Right forelimb (tissue), 1 donor: ENCODE results near the gene SRPRB.

Experiments
- DNase-seq: peaks from one replicate; pipeline ENCODE4 v3.0.0-alpha.2; 2018

SRPRB gene

DNA sequence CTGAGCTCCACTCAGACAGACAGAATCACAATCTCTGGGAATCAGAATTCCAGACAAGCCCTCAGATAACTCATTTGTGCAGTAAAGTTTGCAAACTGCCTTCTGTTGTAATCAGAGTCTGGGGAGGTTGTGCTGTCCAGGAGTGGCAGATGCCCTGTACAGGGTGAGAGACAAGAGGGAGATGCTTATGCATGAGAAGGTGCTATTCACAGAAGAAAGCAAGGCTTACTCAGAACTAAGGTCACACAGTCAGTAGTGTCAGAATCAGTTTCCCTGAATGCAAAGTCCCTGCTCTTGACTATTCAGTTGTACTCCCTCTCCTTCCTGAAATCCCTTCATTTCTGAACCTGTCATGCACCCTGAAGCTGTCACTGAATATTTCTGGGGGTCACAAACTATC lies 43.7 kb downstream of the SRPRB start:
- no peak for DNase-seq

DNA sequence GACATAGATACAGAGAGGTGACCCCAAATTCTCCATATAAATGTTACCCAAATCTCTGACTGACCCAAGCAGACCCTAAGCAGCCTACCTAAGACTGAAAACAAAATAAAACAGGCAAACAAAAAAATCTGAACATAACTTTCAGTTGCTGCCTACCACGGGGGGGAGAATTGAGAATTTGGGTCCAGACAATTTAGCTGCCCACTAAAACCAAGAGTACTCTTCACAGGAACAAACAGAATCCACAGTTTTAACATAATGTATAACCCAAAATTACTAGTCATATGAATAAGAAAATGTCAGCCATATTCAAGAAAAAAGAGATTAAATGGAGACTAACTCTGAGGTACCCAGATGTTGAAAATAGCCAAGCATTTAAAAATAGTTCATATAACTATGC lies 44.4 kb downstream of the SRPRB start:
- DNase-seq: no peak

DNA sequence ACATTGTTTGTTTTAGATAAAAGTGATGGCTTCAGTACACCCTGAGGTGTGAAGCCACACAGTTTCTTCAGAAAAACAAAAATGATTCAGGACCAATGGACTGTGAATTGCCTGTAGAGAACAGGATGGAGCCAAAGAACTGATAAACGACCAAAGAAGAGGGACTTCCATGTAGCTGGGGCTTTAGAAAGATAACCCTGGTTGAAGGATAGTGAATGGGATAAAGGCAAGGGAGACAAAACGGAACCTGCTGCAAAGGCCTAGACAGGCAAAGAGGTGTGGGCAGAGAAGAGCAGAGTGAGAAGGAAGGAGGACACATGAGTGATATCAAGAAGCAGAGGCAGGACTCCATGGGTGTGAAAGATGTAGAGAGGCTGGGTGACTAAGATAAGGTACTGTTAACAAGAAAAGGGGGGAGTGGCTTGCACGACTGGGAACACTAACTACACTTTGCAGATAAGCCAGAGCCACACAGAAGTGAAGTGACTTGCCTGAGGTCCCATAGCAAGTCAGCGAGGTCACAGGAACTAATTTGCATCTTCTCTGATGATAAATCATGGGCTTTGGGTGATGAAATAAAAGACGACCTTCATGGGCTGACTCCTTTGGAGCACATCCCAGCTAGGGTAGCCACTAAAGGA lies 45.8 kb downstream of the SRPRB start:
- DNase-seq: no peak

DNA sequence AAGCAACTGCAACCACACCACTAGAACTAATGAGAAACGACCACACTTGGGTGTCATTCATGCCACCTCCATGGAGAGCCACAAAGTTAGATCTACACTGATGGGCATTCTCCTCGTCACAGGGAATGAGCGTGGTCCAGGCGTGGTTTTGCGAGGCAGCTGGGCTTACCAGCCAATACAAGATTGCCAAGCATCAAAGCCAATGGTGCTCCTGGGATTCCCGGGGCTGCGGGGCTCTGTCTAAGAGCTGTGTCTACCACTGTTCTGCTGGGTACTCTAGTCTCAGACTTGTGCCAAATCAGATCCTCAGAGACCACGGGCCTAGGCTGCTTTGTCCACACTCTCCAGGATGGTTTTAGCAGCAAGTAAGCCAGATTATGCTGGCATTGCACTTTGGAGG lies 46.3 kb downstream of the SRPRB start:
- no peak for DNase-seq

DNA sequence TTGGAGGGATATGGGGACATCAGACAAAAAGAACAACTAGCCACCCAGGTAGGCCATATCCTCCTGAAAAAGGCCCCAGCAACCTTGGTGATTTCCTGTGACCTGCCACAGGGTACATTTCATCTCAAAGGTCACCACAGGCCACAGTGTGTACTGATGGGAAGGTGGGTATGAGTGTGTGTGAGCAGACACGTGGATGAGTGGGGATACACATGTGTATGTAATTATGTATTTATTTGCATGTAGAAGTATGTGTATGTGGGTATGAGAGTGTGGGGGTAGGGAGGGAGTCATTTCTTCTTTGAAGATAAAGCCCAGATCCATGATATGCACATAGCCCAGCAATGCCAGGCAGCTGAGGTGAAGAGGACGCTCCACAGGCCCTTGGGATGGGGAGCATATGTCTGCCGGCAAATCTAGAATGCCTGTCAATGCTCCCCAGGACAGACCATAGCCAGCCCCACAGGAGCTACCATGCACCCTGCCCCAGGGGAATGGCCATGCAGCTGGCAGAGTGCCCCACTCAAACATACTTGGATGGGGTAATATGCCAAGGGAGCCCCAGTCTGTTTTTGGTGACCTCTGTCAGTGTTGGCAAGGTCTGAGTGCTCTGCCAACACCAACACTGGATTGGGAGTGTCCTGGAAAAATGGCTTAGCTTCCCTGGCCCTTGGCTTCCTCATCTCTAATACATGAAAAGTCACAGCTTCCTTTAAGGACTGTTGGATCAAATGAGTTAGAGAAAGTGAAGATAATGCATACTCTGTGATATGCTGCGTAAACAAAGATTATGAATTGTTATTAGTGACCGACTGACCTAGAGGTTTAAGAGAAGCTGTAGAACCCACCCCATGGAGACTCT lies 47.7 kb downstream of the SRPRB start:
- DNase-seq: no peak

DNA sequence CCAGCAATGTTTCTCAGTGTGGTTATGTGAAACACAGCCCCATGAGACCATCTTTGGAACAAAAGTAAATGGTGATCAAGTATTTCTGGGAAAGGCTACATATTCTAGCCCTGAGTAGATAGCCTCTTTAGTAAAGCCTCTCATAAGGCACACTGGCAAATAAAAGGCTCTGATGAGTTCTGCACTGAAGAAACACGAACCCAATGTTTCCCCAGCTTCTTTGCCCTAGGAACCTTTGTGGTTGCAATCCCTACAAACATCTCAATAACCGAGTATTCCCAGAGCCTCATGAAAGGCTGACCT lies 48.3 kb downstream of the SRPRB start:
- DNase-seq: no peak

DNA sequence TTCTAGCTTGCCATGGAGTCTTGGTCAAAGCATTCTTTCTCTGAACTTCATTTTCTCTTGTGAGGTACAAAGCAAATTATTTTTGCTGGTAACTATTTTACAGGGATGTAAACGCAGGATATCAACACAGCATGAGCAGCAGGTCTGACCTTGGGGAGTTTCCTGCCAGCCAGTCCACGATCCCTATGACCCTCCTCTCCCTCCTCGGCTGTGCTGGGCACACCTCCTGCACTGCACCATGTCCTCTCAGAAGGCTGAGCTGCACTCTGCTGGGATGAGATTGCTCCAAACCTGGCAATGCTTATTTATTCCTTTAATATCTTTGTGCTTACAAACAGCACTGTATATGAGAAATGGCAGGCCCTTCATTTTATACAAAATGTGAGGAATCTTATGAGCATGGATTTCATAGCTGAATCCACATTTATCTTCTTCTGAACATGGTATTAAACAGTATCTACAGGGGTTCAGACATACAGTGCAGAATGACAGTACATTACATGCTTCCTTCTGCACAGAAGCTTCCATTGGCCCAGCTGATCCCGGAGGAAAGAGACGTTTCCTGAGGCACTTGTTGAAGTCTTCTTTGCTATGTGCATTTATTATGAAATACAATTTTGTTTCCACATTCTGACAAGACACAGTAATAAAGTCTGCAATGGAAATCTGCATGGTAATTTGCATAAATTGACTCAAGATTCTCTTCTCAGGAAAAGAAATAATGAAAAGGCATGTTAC lies 48.8 kb downstream of the SRPRB start:
- DNase-seq: no peak

DNA sequence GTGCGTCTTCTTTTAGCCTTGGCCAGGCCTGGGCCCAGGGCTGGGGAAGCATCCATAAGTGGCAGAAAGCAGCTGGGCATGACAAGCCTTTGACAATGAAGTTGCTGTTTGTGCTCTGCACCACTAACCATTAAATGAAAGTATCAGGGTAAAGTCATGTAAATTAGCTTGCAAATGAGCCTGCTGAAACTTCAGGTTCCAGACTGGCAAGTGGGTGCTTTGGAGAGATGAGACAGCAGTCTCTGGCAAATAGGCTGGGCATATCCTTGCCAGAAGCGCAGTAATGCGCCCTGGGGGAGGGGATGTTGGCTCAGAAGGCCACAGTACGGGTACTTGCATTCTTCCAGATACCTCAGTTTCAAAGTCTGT lies 49.4 kb downstream of the SRPRB start:
- no peak for DNase-seq

DNA sequence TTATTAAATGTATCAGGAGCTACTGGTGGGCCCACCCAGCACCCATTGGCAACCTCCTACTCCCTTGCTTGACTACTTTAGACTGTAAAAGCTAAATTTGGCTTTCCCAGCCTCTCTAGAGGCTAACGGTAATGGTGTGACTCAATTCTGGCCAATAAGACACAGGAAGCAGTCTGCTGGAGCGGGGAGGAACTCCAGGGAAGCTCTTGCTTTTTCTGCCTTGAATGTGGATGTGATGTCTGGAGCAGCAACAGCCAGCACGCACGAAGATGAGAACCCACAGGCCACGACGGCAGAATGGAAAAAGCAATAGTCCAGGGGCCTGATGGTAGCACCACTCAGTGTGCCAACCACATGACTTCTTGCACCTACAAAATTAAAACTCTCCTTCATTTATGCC lies 50.2 kb downstream of the SRPRB start:
- no peak for DNase-seq

DNA sequence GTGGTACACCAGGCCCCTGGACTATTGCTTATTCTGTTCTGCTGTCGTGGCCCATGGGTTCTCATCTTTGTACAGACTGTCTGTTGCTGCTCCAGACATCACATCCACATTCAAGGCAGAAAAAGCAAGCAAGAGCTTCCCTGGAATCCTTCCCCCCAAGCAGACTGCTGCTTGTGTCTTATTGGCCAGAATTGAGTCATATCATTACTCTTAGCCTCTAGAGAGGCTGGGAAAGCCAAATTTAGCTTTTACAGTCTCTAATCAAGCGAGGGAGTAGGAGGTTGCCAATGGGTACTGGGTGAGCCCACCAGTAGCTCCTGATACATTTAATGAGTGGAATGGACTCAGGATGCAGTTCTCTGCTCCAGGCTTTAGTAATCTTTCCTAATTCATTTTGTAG lies 50.7 kb downstream of the SRPRB start:
- no peak for DNase-seq

DNA sequence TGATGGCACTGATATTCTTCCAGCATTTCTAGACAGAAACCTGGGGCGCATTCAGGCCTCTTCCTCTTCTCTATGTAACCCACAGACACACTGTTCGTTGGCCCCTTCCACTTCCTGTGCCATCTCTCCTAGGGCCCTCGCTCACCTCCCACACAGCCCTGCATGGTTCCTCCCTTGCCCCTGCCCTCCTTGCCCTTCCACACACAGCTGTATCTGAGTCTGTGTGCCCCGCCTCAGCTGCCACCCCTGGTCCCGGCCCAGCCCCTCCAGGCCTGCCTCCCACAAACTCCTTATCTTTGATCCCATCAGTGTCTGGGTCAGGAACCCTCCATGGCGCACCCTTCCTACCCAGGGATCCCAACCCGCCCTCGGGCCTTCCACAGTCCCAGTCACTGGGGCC lies 52.2 kb downstream of the SRPRB start:
- DNase-seq: no peak

DNA sequence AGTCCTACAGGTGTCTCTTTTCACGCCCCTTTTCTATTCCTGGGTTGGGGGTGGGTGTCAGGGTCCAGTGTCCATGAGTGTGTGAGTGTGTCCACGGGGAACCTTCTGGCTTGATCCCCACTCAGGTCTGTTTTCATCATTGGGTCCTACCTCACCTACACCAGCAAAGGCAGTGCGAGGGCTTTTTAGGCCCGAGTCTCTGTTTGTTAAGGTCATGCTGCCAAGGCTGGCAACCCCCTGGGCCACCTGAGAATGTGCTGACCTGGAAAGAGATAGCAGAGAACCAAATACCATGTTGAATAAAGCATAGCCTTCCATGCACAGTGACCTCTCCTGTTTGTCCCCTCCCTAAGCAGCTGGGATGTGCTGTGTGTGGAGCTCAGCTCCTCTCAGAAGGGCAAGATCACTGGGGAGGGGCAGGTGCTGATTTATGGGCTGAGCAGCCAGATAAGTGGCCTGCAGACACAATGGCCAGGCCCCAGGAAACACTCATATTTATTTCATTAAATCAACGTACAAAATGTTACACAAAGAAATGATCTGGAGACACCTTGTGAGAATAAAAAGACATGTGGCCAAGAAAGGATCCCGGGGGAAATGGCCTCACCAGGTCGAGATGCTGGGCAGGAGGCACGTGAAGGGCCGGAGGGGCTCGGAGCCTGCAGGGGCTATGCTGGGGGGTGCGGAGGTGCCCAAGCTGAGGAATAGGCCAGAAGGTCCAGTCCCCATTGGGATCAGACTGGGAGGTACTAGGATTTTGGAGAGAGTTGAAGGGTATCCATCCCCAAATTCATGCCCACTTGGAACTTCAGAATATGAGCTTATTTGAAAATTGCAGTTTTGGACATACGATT lies 54.0 kb downstream of the SRPRB start:
- no peak for DNase-seq

DNA sequence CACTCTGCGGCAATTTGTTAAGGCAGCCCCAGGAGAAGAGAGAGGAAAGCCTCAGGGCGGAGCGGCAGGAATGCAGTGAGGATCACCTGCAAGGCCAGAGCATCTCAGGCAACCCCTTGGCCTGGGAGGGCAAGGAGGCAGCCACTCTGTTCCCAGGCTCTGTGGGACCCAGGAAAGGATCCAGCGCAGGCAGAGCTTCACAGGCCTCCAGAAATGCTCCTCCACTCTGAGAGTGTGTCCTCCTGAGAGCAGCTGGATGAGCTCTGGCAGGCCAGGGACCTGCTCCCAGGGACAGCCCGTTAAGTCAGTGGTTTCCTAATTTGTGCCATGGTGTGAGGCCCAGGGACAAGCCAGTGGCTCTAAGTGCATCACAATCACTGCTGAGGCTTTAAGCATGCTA lies 54.9 kb downstream of the SRPRB start:
- no peak for DNase-seq

DNA sequence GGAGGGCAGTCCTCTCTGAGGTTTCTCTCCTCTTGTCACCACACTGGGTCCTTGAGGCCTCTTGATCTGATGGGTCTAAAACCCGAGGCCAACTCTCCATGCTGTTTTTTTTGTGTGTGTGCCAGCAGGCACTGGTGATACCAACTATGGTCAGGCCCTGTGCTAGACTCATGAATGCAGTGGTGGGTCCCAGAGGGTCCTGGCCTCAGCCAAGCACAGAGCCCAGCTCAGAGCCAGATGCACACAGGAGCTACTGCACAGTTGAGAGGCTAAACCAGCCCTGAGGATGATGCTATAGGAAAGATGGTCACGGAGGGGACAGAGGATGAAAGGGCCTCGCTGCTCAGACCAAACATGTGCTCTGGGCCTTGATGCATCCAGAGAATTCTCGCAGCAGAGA lies 56.5 kb downstream of the SRPRB start:
- no peak for DNase-seq

DNA sequence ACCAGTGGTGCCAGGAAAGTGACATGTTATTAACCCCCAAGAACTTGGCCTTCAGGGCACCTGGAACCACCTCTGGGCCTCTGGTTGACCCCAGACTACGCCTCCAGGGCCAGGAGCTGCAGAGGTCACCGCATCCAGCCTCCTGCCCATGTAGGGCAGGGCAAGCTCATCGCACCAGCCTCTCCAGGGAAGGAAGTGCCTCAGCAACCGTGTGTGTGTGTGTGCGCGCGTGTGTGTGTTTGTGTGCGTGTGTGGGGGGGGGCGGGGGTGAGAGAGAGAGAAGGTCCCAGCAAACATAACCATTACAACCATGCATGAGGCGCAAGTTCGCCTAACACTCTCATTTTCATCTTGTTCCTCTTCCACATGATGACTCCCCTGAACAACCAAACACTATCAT lies 58.3 kb downstream of the SRPRB start:
- DNase-seq: no peak

DNA sequence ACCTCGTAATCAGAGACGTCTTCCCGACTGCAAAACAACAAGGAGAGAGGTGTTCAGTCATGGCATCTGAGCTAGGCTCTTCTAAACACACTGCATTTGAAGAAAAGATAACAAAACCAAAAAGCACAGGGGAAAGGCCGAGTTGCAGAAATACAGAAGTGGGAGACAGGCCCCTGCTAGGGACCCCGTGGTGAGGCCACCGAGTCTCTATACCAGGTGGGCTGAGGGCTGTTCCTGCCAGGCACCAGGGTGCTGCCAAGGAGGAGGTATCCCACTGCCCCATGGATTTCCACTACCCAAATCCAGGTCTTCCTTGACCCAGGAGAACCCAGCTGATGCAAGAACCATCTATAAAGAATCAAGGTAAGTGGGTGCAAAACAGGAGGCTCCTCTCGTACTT lies 59.0 kb downstream of the SRPRB start:
- no peak for DNase-seq

DNA sequence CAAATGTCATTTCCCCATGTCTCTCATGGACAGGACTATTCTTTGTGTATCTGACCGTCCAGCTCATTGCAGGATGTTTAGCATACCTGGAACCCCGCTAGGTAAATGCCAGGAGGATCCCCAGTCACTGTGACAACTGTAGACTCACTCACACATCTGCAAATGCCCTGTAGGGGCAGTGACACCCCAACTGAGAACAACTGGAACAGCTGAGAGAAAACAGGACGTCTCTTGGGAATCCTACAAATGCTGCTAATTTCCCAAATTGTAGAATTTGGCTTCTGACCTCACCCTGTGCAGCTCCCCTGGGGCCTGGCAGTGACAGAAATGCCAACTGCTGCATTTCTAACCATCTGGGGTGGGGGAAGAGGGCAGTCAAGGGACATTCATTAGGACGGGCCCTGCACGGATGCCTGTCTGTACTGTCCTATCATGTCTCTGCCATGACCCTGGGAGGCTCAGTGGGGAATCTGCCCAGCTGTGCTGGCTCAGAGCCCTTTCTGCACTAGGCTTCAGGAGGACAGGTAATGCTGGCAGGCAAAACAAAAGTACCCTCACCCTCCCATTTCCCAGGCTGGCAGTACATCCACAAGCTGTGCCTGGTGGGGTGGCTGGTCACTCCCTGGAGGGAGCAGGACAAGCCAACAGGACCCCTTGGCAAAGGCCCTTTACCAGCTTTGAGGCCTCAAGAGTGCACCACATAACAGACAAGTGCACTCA lies 59.7 kb downstream of the SRPRB start:
- peak; percentile 21 for DNase-seq

DNA sequence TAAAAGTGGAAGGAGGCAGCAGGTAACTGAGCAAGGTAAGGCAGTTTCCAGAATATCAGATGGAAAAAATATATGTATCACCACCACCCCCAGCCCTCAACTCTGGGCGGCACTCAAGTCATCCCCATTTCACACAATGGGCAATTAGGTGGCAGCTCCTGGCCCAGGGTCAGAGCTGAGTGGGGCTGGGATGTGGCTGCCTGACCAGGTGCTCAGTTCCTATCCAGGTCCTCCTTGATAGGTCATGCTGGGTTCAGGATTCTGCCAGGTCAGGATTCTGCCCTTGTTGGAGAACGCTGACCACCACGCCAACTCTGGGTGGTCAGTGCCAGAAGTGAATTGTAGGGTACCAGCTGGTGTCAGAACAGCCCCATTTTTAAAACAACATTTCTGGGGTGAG lies 60.5 kb downstream of the SRPRB start:
- peak; percentile 15 for DNase-seq

DNA sequence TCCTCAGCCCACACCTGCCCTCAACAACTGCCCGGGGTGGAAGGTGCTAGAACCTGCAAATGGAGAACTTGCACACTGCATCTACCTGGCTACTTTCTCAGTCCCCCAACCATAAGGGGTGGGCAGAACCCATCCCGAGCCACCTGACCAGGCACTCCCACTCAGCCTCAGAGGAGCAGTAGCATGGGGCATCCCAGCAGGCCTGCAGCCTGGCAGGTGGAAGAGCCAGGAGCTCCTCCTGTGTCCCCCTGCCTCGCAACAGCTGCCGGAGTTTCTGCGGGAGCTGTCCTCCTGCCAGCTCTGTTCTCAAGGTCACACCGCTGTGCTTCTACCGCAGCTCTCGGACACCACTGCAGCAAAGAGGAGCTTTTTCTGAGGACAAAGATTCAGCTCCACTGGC lies 62.6 kb downstream of the SRPRB start:
- no peak for DNase-seq

DNA sequence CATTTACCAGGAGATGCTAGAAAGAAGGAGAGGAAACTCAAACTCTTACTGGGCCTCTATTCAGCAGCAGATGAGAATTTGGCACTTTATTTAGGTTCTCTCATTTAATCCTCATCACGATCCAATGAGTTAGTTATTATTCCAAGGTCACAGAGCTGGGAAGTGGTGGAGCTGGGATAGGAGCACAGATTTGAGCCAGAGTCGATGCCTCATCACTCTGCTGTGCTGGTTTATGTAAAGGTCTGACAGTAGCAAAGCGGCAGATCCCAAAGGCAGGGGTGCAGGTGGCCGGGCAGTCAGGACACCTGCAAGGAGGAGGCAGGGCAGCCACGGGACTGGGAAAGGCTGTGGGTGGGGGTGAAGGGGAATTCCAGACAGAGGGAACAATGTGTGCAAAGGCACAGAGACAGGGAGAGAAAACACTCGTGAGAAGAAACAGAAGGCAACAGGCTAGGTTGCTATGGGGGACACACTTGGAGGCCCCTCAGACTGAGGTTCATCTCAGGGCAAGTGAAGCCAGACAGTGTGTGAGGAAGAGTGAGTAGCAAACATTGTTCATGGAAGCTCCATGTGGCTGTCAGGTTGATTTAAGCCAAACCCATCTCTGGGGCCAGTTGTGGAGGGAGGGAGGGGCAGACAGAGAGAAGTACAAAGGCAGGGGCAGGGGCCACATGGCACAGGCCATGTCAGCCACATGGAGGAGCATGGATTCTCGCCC lies 63.3 kb downstream of the SRPRB start:
- no peak for DNase-seq

DNA sequence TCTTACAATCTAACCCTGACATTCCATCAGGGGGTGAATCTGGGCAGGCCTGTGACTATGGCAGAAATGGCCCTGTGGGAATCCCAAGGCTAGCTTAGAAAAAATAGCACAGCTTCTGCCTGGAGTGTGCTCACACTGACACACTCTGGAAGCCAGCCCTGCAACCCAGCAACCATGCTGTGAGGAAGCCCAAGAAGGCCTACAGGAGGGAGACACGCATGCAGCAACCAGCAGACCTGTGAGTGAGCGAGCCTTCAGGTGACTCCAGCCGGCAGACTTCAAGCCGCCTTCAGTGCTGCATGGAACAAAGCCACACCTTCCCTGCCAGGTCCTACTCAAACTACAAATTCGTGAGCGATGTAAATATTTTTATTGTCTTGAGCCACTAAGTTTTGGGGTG lies 64.0 kb downstream of the SRPRB start:
- peak; percentile 2 for DNase-seq

DNA sequence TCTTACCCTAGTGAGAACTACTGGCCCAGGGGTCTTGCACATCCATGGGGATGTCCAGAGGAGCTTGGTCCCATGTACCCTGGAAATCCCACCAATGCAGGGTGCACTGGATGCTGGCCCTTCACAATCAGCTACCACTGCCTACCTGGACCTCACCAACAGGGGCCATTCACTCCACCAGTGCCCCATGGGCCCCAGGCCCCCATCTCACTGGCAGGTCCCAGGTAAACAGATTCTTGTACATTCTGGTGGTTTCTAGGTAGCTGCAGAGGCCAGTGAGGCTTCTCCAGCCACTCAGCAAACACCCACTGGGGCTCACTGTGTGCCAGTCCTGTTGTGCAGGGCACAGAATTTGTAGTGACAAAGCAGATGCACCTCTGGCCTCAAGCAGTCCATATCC lies 65.2 kb downstream of the SRPRB start:
- no peak for DNase-seq
